ENCODE measurements around the gene DCHS2.

DCHS2 gene

GRCh38 chr4:154184238-154184637 is 307.4 kb downstream of the DCHS2 start:
- no peak for TF ChIP-seq CTCF (IDR thresholded peaks at IDR 0.05)
- no peak for TF ChIP-seq ZFX (IDR thresholded peaks at IDR 0.05; ENCODE audit: borderline replicate concordance)
- H3K27ac ChIP-seq, result no peak overlapping the region

- no peak overlapping the region for H3K27ac ChIP-seq
- TF ChIP-seq ZFX (IDR thresholded peaks at IDR 0.05; ENCODE audit: borderline replicate concordance) (no peak), CTCF (IDR thresholded peaks at IDR 0.05) (no peak)
These were observed 308.3 kb downstream of the DCHS2 start for GRCh38 chr4:154183264-154183663.
